Colonic mucosa (tissue), 4 donors: ENCODE results near the gene ARHGEF4. TPM values are rescaled to one million over a fixed set of nuclear protein-coding genes. Genes with fewer than 3 reads are reported as not detected.
A peak's percentile ranks its signal among the peaks of the same experiment; 100 is the strongest.

Source experiments
- DNase-seq: peaks from one replicate; pipeline ENCODE4 v3.0.0-alpha.2; 2020
- H3K27ac ChIP-seq: fragments of 200-600 bp; one replicate; pipeline ENCODE4 v1.8.0; 2021
- H3K27me3 ChIP-seq: fragments of 200-600 bp; one replicate; pipeline ENCODE4 v1.8.0; 2021
- H3K36me3 ChIP-seq: fragments of 200-600 bp; one replicate; pipeline ENCODE4 v1.8.0; 2021
- H3K4me1 ChIP-seq: fragments of 200-600 bp; one replicate; pipeline ENCODE4 v1.8.0; 2021; ENCODE audit warnings: mild to moderate bottlenecking
- H3K4me3 ChIP-seq: fragments of 200-600 bp; one replicate; pipeline ENCODE4 v1.8.0; 2021
- H3K9ac ChIP-seq, 2 donors: one replicate each; pipeline ENCODE4 v1.7.0; 2013; ENCODE audit warnings: control low read depth in 2 of 2, low read depth in 2 of 2, low read length in 2 of 2
- H3K9me3 ChIP-seq: fragments of 200-600 bp; one replicate; pipeline ENCODE4 v1.8.0; 2021
- intact Hi-C: fragments of 100-400 bp; cut with DNase I; formaldehyde crosslinking; loops from one replicate; pipeline ENCODE4 v1.14.1; 2022
- total RNA-seq, 2 donors: library from RNA; stranded (reverse); fragmentation: NEBNext Ultra II Directional in 1 of 2; extraction: Animal tissue kit (Norgen Biotek cat#: 25700) in 1 of 2; gene quantifications; one replicate each; pipeline ENCODE4 v1.2.1, GENCODE V29; 2021
- TF ChIP-seq, protein P1 (sequence below): fragments of 200-600 bp; IDR thresholded peaks from one replicate; pipeline ENCODE4 v1.8.0; 2022; ENCODE audit warnings: antibody characterized with exemption, mild to moderate bottlenecking
- donor health status: healthy.
- donor health status: DM: no; HTN: no; CAD: no.
- donor health status: DM: no; HTN: no; CAD: no.

The ARHGEF4 gene
- total RNA-seq, 2 donors from 2014 or later = 1.6 to 2.6 TPM

DNA sequence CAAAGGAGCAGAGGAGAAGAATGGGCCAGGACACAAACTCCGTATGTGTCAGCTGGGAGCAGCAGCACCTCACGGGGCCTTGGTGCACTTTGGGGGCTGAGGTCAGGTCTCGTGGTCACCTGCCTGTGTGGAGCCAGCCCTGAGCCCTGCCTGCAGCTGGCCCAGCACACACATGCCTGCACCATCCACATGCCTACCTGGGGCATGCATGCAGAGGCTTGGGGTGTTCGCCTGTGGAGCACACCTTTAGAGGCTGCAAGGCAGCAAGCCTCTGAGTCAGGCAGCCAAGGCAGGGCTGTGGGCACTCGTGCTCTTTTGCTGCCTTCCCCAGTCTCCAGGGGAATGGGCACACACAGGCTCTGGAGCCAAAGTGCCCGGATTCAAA lies 36.0 kb downstream of the ARHGEF4 start:
- H3K9ac ChIP-seq = no peak overlapping the region
- no peaks in the 10 kb centered on the region for H3K27me3 ChIP-seq
- no peak overlapping the region for H3K4me3 ChIP-seq
- no peaks in the 10 kb centered on the region for H3K9me3 ChIP-seq
- TF ChIP-seq, protein P1, sequence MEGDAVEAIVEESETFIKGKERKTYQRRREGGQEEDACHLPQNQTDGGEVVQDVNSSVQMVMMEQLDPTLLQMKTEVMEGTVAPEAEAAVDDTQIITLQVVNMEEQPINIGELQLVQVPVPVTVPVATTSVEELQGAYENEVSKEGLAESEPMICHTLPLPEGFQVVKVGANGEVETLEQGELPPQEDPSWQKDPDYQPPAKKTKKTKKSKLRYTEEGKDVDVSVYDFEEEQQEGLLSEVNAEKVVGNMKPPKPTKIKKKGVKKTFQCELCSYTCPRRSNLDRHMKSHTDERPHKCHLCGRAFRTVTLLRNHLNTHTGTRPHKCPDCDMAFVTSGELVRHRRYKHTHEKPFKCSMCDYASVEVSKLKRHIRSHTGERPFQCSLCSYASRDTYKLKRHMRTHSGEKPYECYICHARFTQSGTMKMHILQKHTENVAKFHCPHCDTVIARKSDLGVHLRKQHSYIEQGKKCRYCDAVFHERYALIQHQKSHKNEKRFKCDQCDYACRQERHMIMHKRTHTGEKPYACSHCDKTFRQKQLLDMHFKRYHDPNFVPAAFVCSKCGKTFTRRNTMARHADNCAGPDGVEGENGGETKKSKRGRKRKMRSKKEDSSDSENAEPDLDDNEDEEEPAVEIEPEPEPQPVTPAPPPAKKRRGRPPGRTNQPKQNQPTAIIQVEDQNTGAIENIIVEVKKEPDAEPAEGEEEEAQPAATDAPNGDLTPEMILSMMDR = no peak
- H3K4me1 ChIP-seq = no peaks in the 10 kb centered on the region
- no peaks in the 10 kb centered on the region for H3K36me3 ChIP-seq
- H3K27ac ChIP-seq = no peak overlapping the region
- intact Hi-C loops = loop anchor here (1.0 kb wide), 1 partner anchor 72 kb away; no protein-coding TSS in a partner anchor
- DNase-seq = no peak

DNA sequence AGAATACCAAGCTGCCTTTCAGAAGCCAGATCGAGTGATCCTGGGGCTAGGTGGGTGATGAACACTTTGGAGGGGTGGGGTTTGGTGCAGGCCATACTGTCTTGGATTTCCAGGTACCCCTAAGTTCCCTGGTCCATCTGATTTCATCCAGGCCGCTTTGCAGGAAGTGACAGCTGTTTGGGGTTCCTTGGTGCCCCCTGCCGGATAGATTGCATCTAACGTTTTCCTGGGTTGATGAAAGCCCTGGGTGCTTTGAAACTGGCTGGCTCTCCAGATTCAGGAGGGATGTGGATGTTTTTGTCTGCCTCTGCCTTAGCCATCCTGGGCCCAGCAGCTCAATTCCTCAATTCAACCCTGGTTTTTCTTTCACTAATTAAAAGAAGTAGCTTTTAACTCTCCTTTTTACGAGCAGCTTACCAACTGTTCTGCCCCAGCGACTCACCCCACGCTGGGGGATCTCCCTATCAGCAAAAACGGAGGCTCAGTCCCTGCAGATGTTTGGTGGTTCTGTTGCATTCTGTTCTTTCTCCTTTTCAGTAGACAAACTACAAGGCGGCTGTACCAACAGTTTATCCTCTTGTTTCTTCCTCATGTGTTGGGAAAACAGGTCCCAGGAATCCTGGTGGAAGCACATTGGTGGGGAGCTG lies 37.1 kb downstream of the ARHGEF4 start:
- Histone ChIP-seq H3K9ac (no peak overlapping the region), H3K4me3 (no peak overlapping the region), H3K9me3 (no peaks in the 10 kb centered on the region), H3K4me1 (no peaks in the 10 kb centered on the region), H3K36me3 (no peaks in the 10 kb centered on the region), H3K27ac (no peak overlapping the region), H3K27me3 (no peaks in the 10 kb centered on the region)
- DNase-seq = peak; percentile 79
- intact Hi-C loops = no loop called here
- TF ChIP-seq, protein P1 = peak; percentile 55

DNA sequence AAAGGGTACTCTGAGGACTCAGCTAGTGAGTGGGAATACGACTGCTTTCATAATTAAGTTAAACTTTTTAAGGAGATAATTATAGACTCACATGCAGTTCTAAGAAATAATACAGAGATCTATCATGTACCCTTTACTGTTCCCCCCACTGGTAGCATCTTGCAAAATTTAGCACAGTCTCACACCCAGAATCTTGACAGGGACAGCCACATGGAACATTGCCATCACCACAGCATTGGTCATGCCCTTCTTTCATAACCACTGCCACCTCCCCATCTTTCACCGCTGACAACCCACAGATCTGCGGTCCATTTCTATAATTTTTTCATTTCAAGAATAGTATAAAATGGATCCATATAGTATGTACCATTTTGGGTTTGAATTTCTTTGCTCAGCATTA lies 37.8 kb downstream of the ARHGEF4 start:
- no peak for DNase-seq
- Histone ChIP-seq H3K9me3 (no peaks in the 10 kb centered on the region), H3K27ac (no peak overlapping the region), H3K9ac (no peak overlapping the region), H3K4me1 (no peaks in the 10 kb centered on the region), H3K4me3 (no peak overlapping the region), H3K36me3 (no peaks in the 10 kb centered on the region), H3K27me3 (no peaks in the 10 kb centered on the region)
- intact Hi-C loops = no loop called here
- TF ChIP-seq, protein P1 = no peak

DNA sequence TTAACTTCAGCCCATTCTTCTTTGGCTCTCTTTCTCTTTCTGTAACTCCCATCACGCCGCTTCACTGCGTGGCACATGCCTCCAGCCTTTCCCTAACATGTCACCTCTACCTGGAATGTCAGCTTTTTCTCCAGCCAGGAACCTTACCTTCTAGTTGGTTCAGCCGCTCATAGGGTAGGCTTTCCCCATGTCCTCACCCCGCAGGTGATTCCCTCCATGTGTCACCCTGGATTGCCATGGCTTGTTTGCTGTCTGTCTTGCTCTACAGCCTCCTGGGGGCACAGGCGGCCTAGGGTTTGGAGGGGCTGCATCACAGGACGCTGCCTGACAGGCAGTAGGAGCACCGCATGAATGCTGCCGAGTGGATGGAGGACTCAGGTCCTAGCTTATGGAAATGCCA lies 39.2 kb downstream of the ARHGEF4 start:
- no peaks in the 10 kb centered on the region for H3K4me1 ChIP-seq
- no peak overlapping the region for H3K9ac ChIP-seq
- intact Hi-C loops = no loop called here

DNA sequence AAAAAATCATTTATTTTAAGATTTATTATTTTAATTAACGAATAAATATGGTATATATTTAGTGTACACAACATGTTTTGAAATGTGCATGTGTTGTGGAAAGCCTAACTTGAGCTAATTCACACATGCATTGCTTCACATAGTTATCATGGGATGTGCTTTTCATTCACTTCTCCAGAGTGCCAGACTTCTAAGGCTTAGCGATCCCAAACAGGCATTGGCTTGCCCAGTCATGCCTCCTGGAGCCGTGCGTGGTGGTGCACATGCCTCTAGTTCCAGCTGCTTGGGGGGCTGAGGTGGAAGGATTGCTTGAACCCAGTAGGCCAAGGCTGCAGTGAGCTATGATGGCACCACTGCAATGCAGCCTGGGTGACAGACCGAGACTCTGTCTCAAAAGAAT lies 40.5 kb downstream of the ARHGEF4 start:
- Histone ChIP-seq H3K27me3 (no peaks in the 10 kb centered on the region), H3K9ac (no peak overlapping the region), H3K4me1 (no peaks in the 10 kb centered on the region), H3K36me3 (no peaks in the 10 kb centered on the region), H3K9me3 (no peaks in the 10 kb centered on the region), H3K4me3 (no peak overlapping the region), H3K27ac (no peak overlapping the region)
- TF ChIP-seq, protein P1 = no peak
- DNase-seq = no peak
- intact Hi-C loops = no loop called here

More for the DNA sequence above, 39.2 kb downstream of the ARHGEF4 start:
- Histone ChIP-seq H3K27ac (no peak overlapping the region), H3K27me3 (no peaks in the 10 kb centered on the region), H3K4me3 (no peak overlapping the region), H3K9me3 (no peaks in the 10 kb centered on the region), H3K36me3 (no peaks in the 10 kb centered on the region)
- TF ChIP-seq, protein P1 = no peak
- no peak for DNase-seq
